Common myeloid progenitor, CD34-positive (primary cell): ENCODE results near the gene EHD4.

ENCODE experiments used
- CTCF ChIA-PET: fragments of 350-600 bp; sonication (Branson Sonifier 250); formaldehyde crosslinking; loops from one replicate; lab custom pipeline; 2021; ENCODE audit warnings: antibody characterized with exemption; lab: Charles Lee
- POLR2A ChIA-PET: fragments of 350-600 bp; sonication (Branson Sonifier 250); formaldehyde crosslinking; loops from one replicate; lab custom pipeline; 2021; ENCODE audit warnings: antibody characterized with exemption; lab: Charles Lee
- DNase-seq, 3 donors: peaks; one replicate each; pipeline versions ENCODE4 v3.0.0 to v3.0.0-alpha.2; 2013
- H3K27ac ChIP-seq, 2 experiments: 1 replicate in 1 of 2; 2 replicates in 1 of 2; pipeline ENCODE4 v1.7.0; 2013; ENCODE audit warnings: inconsistent platforms in 2 of 2, low read length in 2 of 2, mild to moderate bottlenecking in 2 of 2, low read depth in 1 of 2, moderate library complexity in 1 of 2; ENCODE audit not compliant: severe bottlenecking in 2 of 2, insufficient read depth in 1 of 2, poor library complexity in 1 of 2
- H3K27me3 ChIP-seq, 5 experiments: replicated peaks in 2 of 5; 1 replicate in 3 of 5; 2 replicates in 2 of 5; pipeline versions ENCODE4 v1.6.1 to v1.7.0; 2013; ENCODE audit warnings: low read length in 4 of 5, mild to moderate bottlenecking in 2 of 5, moderate library complexity in 2 of 5, inconsistent platforms in 1 of 5; ENCODE audit not compliant: insufficient read depth in 5 of 5, control insufficient read depth in 4 of 5
- H3K36me3 ChIP-seq, 4 experiments: 1 replicate in 2 of 4; 2 replicates in 2 of 4; pipeline versions ENCODE4 v1.6.1 to v1.7.0; 2013; ENCODE audit warnings: low read length in 3 of 4, control low read depth in 1 of 4, mild to moderate bottlenecking in 1 of 4; ENCODE audit not compliant: control insufficient read depth in 4 of 4, insufficient read depth in 4 of 4
- H3K4me1 ChIP-seq, 4 experiments: 1 replicate in 3 of 4; 2 replicates in 1 of 4; pipeline versions ENCODE4 v1.6.1 to v1.7.1; 2013; ENCODE audit warnings: low read length in 3 of 4, mild to moderate bottlenecking in 3 of 4, control low read depth in 1 of 4, inconsistent platforms in 1 of 4, moderate library complexity in 1 of 4; ENCODE audit not compliant: control insufficient read depth in 4 of 4, insufficient read depth in 4 of 4; ENCODE audit errors: control extremely low read depth in 1 of 4
- H3K4me3 ChIP-seq, 7 experiments: 1 replicate in 4 of 7; 2 replicates in 3 of 7; pipeline versions ENCODE4 v1.5.1 to v1.7.0; 2013; ENCODE audit warnings: mild to moderate bottlenecking in 7 of 7, low read length in 6 of 7, moderate library complexity in 6 of 7, inconsistent platforms in 2 of 7, low read depth in 2 of 7, control low read depth in 1 of 7; ENCODE audit not compliant: insufficient read depth in 4 of 7, control insufficient read depth in 1 of 7; ENCODE audit errors: extremely low read depth in 1 of 7
- H3K9me3 ChIP-seq, 5 experiments: 1 replicate in 4 of 5; 2 replicates in 1 of 5; pipeline versions ENCODE4 v1.6.1 to v1.7.1; 2013; ENCODE audit warnings: low read length in 4 of 5, mild to moderate bottlenecking in 2 of 5, inconsistent platforms in 1 of 5, low read depth in 1 of 5, moderate library complexity in 1 of 5; ENCODE audit not compliant: control insufficient read depth in 4 of 5, insufficient read depth in 2 of 5; ENCODE audit errors: control extremely low read depth in 1 of 5
- WGBS: methylation state at CpG from one replicate; pipeline ENCODE4 v1.1.5; 2013; ENCODE audit not compliant: insufficient coverage; 5-methylcytosine and 5-hydroxymethylcytosine counted together

Gene EHD4

DNA sequence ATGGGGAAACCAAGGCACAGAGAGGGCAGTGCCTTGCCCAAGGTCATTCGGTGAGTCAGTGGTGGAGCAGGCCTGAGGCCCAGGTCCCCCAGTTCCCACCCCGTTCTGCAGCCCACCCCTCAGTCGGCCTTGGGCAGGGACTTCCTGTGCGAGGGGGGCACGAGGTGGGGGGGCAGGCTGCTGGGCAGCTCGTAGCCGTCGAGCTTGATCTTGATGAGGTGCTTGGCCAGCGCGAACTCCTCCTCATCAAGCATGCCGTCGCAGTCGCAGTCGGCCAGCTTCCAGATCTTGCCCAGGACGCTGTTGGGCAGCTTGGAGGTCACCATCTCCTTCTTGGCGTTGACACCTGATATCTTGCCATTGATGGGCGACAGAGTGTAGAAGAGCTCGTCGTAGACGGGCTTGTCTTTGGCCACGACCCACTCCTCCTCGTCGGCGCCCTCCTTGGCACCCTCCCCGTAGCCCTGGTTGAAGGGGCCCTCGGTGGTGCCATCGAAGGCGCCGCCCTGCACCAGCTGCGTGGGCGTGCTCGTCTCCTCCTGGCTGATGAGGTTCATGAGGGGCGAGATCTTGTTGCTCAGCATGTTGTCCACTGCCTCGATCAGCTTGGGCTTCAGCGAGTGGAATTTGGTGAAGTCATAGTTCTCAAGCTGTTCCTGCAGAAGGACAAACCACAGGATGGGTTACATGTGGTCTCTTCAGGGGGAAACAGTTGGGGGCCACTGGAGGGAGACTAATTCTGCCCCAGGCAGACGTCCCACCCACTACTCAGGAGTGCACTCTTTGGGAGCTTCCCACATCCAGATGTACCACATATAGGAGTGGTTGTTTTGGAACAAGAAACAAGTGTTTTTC, 71.6 kb downstream of the EHD4 start:
- ChIA-PET POLR2A (no interaction called here), CTCF (interaction anchor here (1.0 to 8.7 kb wide), 9 partner anchors 12 to 128 kb away, joined by 3 to 85 read pairs (median 5); partner anchors contain the start of genes JMJD7 and MAPKBP1)
- 96% methylated on average over 35 of the region's 36 CpGs for WGBS
- peaks cover 0 to 4% (median 0%) of the 10 kb centered on the region in 4 experiments for H3K36me3 ChIP-seq
- no peak overlapping the region for H3K27ac ChIP-seq
- peaks cover 0 to 1% (median 0%) of the 10 kb centered on the region in 5 experiments for H3K9me3 ChIP-seq
- peaks cover 0 to 14% (median 1%) of the 10 kb centered on the region in 4 experiments for H3K4me1 ChIP-seq
- no peak for DNase-seq
- H3K4me3 ChIP-seq: no peak overlapping the region
- H3K27me3 ChIP-seq: no peaks in the 10 kb centered on the region

DNA sequence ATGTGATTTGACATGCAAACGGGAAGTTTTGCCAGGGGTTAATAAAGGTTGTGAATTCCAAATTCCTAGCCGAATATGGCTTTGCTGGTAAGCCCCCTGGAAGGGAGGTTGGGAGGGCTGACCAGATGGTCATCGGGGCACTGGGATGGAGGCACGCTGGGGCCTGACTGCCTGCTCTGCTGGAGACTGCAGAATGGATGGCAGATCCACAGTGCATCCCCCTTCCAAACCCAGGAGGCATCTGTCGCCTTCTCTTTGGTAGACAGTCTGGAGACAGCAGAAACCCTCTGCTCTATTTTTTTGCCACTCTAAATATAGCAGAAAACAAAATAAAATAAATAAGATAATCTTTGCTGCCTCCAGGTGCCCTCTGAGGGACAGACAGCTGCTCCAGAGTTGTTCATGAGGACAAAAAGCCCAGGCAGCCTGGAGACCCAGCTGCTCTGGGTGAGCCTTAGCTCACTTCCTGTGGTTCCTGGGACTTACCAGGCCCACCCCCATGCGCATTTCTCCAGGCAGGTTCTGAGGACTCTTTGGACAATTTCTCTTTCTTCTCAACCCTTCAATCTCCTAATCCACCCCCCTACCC, 72.4 kb downstream of the EHD4 start:
- Histone ChIP-seq H3K4me1 (peaks cover 0 to 17% (median 6%) of the 10 kb centered on the region in 4 experiments), H3K4me3 (no peak overlapping the region), H3K9me3 (no peaks in the 10 kb centered on the region), H3K27me3 (no peaks in the 10 kb centered on the region), H3K36me3 (peaks cover 0 to 4% (median 0%) of the 10 kb centered on the region in 4 experiments), H3K27ac (no peak overlapping the region)
- WGBS: 96% methylated on average over 4 of the region's 6 CpGs
- ChIA-PET POLR2A (no interaction called here), CTCF (interaction anchor here (1.3 to 8.7 kb wide), 3 partner anchors 39 to 127 kb away, joined by 4 to 85 read pairs (median 48); partner anchors contain the start of gene MAPKBP1)
- DNase-seq: no peak

DNA sequence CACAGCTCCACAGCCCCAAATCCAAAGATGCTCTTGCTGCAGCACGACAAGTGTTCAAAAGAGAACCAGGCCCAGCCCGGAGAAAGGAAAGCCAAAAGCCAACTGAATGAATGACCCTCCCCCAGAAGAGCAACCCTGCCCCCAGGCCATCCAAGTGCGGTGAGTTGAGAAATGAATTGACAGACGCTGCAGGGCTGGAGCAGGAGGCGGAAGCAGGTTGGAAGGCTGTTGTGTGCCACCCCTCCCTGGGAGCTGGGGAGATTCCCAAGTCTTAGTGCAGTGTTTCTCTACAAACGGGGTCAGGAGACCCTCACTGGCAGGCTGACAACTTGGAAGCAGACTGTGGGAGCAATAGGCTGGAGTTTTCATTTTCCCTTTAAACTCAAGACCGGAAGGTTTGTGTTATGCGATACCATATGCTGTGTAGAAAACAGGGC, 75.0 kb downstream of the EHD4 start:
- WGBS: 98% methylated on average over 5 of the region's 8 CpGs
- CTCF ChIA-PET: interaction anchor here (1.0 kb wide), 1 partner anchor 19 kb away, joined by 4 read pairs; no protein-coding TSS in a partner anchor
- H3K27me3 ChIP-seq: no peaks in the 10 kb centered on the region
- POLR2A ChIA-PET: no interaction called here
- no peak overlapping the region for H3K4me3 ChIP-seq
- H3K9me3 ChIP-seq: no peaks in the 10 kb centered on the region
- peaks cover 0 to 4% (median 0%) of the 10 kb centered on the region in 4 experiments for H3K36me3 ChIP-seq
- H3K4me1 ChIP-seq: peaks cover 0 to 31% (median 29%) of the 10 kb centered on the region in 4 experiments
- H3K27ac ChIP-seq: no peak overlapping the region
- no peak for DNase-seq

GRCh38 chr15:41896566-41896965, 75.8 kb downstream of the EHD4 start:
- H3K27me3 ChIP-seq: no peaks in the 10 kb centered on the region
- ChIA-PET POLR2A (no interaction called here), CTCF (interaction anchor here (0.7 to 1.8 kb wide), 2 partner anchors 39 to 86 kb away, joined by 3 to 4 read pairs; no protein-coding TSS in a partner anchor)
- no peak for DNase-seq
- 97% methylated on average over 5 of the region's 6 CpGs for WGBS
- no peak overlapping the region for H3K27ac ChIP-seq
- H3K9me3 ChIP-seq: no peaks in the 10 kb centered on the region
- no peak overlapping the region for H3K4me3 ChIP-seq
- H3K36me3 ChIP-seq: peaks cover 0 to 4% (median 0%) of the 10 kb centered on the region in 4 experiments
- H3K4me1 ChIP-seq: peaks cover 0 to 33% (median 30%) of the 10 kb centered on the region in 4 experiments

DNA sequence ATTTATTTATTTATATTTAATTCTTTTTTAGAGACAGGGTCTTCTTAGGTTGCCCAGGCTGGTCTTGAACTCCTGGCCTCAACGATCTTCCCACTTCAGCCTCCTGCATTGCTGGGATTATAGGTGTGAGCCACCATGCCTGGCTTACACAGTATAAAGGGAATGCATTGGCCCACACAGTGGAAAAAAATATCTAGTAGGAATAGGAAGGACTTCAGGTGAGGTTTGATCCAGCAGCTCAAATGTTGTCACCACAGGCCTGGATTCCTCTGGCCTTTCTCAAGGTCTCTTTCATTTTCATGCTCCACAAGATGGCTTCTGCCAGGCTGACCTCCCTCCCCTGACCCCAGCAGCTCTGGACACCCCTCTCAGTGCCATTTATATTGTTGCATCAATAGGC, 76.4 kb downstream of the EHD4 start:
- H3K9me3 ChIP-seq: no peaks in the 10 kb centered on the region
- no peak overlapping the region for H3K27ac ChIP-seq
- CTCF ChIA-PET: interaction anchor here (0.7 to 2.2 kb wide), 9 partner anchors 8 to 122 kb away, joined by 3 to 24 read pairs (median 4); partner anchors contain the start of gene MAPKBP1
- H3K36me3 ChIP-seq: peaks cover 0 to 4% (median 0%) of the 10 kb centered on the region in 4 experiments
- no peak for DNase-seq
- H3K4me3 ChIP-seq: no peak overlapping the region
- peaks cover 0 to 33% (median 28%) of the 10 kb centered on the region in 4 experiments for H3K4me1 ChIP-seq
- no CpG with 5 or more reads among the region's 1 CpG for WGBS
- POLR2A ChIA-PET: interaction anchor here (1.4 to 1.5 kb wide), 2 partner anchors 11 to 121 kb away, joined by 4 to 7 read pairs; partner anchors contain the start of gene MAPKBP1
- H3K27me3 ChIP-seq: no peaks in the 10 kb centered on the region

GRCh38 chr15:41895491-41895890, 76.9 kb downstream of the EHD4 start:
- H3K9me3 ChIP-seq: no peaks in the 10 kb centered on the region
- CTCF ChIA-PET: interaction anchor here (0.7 to 2.2 kb wide), 11 partner anchors 9 to 122 kb away, joined by 3 to 24 read pairs (median 4); partner anchors contain the start of gene MAPKBP1
- POLR2A ChIA-PET: interaction anchor here (0.9 to 1.5 kb wide), 3 partner anchors 9 to 121 kb away, joined by 4 to 7 read pairs (median 4); partner anchors contain the start of gene MAPKBP1
- H3K36me3 ChIP-seq: no peaks in the 10 kb centered on the region
- no peak for DNase-seq
- H3K4me1 ChIP-seq: peaks cover 0 to 33% (median 26%) of the 10 kb centered on the region in 4 experiments
- H3K27me3 ChIP-seq: no peaks in the 10 kb centered on the region
- no peak overlapping the region for H3K27ac ChIP-seq
- WGBS: 100% methylated on average over 6 of the region's 11 CpGs
- H3K4me3 ChIP-seq: peak overlapping the region in 1 of 7 experiments; percentile 46
